Measurements from ENCODE around the gene SERHL2. TPM values are rescaled to one million over a fixed set of nuclear protein-coding genes. Genes with fewer than 3 reads are reported as not detected.
"Not testable (repeated sequence)": the region's sequence is repeated elsewhere in the genome, so short reads cannot be mapped to it uniquely, and the experiment has no call there.

Gene SERHL2
- total RNA-seq, 4 donors from 2014 or later, result 0.84 to 13.4 (median 1.7) TPM; not detected in 1

DNA sequence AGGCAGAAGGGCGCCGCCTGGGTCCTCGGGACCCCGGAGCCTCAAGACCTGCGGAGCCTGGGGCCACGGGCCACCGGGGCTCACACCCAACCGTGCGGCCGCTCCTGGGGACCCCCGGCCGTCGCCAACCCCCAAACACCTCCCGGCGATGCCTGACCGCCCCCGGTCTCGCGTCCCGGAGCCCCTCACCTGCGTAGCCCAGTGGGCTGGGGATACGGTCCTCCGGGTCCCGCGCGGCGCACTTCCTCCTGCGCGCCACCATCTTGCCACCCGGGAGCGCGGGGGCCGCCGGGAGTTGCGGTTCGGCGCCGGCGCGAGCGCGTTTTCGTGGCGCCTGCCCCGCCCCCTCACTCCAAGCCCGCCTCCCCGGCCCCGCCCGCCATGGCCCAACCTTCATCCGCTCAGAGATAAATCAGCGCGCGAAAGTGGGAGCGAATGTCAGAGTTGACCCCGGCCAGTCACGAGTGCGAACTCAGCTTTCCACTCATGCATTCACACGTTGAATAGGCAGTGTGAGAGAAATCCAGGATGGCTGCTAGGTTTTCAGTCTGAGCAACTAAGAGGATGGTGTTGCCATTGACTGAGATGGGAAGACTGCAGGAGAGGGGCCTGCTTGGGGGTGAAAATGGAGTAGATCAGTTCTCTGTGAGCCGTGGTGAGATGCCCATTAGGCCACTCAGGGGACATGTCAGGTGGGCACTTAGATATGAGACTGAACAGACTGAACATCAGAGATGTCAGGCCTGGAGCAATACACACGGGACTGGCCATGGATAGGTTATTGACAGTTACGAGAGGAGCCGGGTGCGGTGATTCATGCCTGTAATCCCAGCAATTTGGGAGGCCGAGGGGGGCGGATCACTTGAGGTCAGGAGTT, 34.0 kb upstream of the SERHL2 start, which contains the start of gene RRP7A:
RRP7A (minus strand) TSS at position 272 of the 877 bp plus-strand sequence; CDS start at position 262, 10 bp downstream.
- Histone ChIP-seq H3K36me3 (peaks cover 0 to 4% of the 10 kb centered on the region in 2 donors), H3K4me3 (peak within 1 kb of the TSS; percentile 83 to 99 (median 92)), H3K9me3 (no peaks in the 10 kb centered on the region), H3K27me3 (no peaks in the 10 kb centered on the region), H3K27ac (peak within 1 kb of the TSS; percentile 80 to 87 (median 85)), H3K4me1 (peaks cover 4 to 6% of the 10 kb centered on the region in 2 donors)
- ATAC-seq (peak; percentile 89 to 94), DNase-seq (peak; percentile 37 to 65)
- intact Hi-C loops (cut with DNase I; ENCODE audit: low total_unique reads) (no loop called here), in situ Hi-C loops (cut with MboI; ENCODE audit: low sequenced_read_pairs in 4 of 4) (no loop called here)
- TF ChIP-seq POLR2A (IDR thresholded peaks at IDR 0.05), result peak; percentile 76 to 84
- TF ChIP-seq, protein P1, sequence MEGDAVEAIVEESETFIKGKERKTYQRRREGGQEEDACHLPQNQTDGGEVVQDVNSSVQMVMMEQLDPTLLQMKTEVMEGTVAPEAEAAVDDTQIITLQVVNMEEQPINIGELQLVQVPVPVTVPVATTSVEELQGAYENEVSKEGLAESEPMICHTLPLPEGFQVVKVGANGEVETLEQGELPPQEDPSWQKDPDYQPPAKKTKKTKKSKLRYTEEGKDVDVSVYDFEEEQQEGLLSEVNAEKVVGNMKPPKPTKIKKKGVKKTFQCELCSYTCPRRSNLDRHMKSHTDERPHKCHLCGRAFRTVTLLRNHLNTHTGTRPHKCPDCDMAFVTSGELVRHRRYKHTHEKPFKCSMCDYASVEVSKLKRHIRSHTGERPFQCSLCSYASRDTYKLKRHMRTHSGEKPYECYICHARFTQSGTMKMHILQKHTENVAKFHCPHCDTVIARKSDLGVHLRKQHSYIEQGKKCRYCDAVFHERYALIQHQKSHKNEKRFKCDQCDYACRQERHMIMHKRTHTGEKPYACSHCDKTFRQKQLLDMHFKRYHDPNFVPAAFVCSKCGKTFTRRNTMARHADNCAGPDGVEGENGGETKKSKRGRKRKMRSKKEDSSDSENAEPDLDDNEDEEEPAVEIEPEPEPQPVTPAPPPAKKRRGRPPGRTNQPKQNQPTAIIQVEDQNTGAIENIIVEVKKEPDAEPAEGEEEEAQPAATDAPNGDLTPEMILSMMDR (IDR thresholded peaks at IDR 0.05 in 4 of 5, conservative IDR thresholded peaks at IDR 0.05 in 1 of 5), result no peak

- intact Hi-C loops (cut with DNase I; ENCODE audit: low total_unique reads), result no loop called here
- no peak for ATAC-seq
- Histone ChIP-seq H3K4me3 (no peak overlapping the region), H3K4me1 (peaks cover 4 to 6% of the 10 kb centered on the region in 2 donors), H3K27ac (no peak overlapping the region), H3K27me3 (no peaks in the 10 kb centered on the region), H3K36me3 (no peaks in the 10 kb centered on the region), H3K9me3 (no peaks in the 10 kb centered on the region)
- DNase-seq, result no peak
- in situ Hi-C loops (cut with MboI; ENCODE audit: low sequenced_read_pairs in 4 of 4), result no loop called here
- no peak for TF ChIP-seq POLR2A (IDR thresholded peaks at IDR 0.05)
- TF ChIP-seq, protein P1 (IDR thresholded peaks at IDR 0.05 in 4 of 5, conservative IDR thresholded peaks at IDR 0.05 in 1 of 5), result no peak
Observed at GRCh38 chr22:42521228-42521546, 32.6 kb upstream of the SERHL2 start.

GRCh38 chr22:42522546-42522945, 31.2 kb upstream of the SERHL2 start:
- H3K27me3 ChIP-seq, result no peaks in the 10 kb centered on the region
- peaks cover 4 to 6% of the 10 kb centered on the region in 2 donors for H3K4me1 ChIP-seq
- TF ChIP-seq, protein P1 (IDR thresholded peaks at IDR 0.05 in 4 of 5, conservative IDR thresholded peaks at IDR 0.05 in 1 of 5), result no peak
- TF ChIP-seq POLR2A (IDR thresholded peaks at IDR 0.05), result no peak
- no peak overlapping the region for H3K4me3 ChIP-seq
- intact Hi-C loops (cut with DNase I; ENCODE audit: low total_unique reads), result no loop called here
- in situ Hi-C loops (cut with MboI; ENCODE audit: low sequenced_read_pairs in 4 of 4), result no loop called here
- H3K9me3 ChIP-seq, result no peaks in the 10 kb centered on the region
- no peak for ATAC-seq
- no peak overlapping the region for H3K27ac ChIP-seq
- no peak for DNase-seq
- H3K36me3 ChIP-seq, result no peaks in the 10 kb centered on the region

- Histone ChIP-seq H3K27ac (no peak overlapping the region), H3K27me3 (peaks cover 0 to 2% (median 0%) of the 10 kb centered on the region in 3 donors), H3K36me3 (no peaks in the 10 kb centered on the region), H3K9me3 (no peaks in the 10 kb centered on the region), H3K4me3 (no peak overlapping the region), H3K4me1 (peaks cover 0 to 3% of the 10 kb centered on the region in 2 donors)
- DNase-seq (no peak), ATAC-seq (no peak)
- in situ Hi-C loops (cut with MboI; ENCODE audit: low sequenced_read_pairs in 4 of 4) (no loop called here), intact Hi-C loops (cut with DNase I; ENCODE audit: low total_unique reads) (no loop called here)
- TF ChIP-seq POLR2A (IDR thresholded peaks at IDR 0.05), result no peak
- TF ChIP-seq, protein P1 (IDR thresholded peaks at IDR 0.05 in 4 of 5, conservative IDR thresholded peaks at IDR 0.05 in 1 of 5), result no peak
Observed at GRCh38 chr22:42528591-42529307, 25.0 kb upstream of the SERHL2 start.

- H3K4me1 ChIP-seq; H3K36me3 ChIP-seq; H3K27ac ChIP-seq; H3K9me3 ChIP-seq; in situ Hi-C loops (cut with MboI; ENCODE audit: low sequenced_read_pairs in 4 of 4); ATAC-seq; intact Hi-C loops (cut with DNase I; ENCODE audit: low total_unique reads); H3K4me3 ChIP-seq; DNase-seq; H3K27me3 ChIP-seq: not testable (repeated sequence)
Observed at GRCh38 chr22:42529435-42529834, 24.3 kb upstream of the SERHL2 start.

DNA sequence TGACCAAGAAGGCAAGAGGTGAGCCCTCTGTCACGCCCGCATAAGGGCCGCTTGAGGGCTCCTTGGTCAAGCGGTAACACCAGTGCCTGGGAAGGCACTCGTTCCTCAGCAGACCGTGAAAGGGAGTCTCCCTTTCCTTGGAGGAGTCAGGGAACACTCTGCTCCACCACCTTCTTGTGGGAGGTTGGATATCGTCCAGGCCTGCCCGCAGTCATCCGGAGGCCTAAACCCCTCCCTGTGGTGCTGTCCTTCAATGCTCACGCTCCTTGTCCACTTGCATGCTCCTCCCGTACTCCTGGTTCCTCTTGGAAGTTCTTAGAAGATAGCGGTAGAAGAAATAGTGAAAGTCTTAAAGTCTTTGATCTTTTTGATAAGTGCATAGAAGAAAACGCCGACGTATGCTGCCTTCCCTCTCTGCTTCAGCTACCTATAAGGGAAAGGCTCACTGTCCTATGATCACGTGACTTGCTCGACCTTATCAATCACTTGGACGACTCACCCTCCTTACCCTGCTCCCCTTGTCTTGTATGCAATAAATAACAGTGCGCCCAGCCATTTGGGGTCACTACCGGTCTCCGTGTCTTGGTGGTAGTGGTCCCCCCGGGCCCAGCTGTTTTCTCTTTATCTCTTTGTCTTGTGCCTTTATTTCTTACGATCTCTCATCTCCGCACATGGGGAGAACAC, 22.2 kb upstream of the SERHL2 start:
- H3K4me1 ChIP-seq; H3K9me3 ChIP-seq; H3K4me3 ChIP-seq; H3K27me3 ChIP-seq; DNase-seq; H3K36me3 ChIP-seq; H3K27ac ChIP-seq; in situ Hi-C loops (cut with MboI; ENCODE audit: low sequenced_read_pairs in 4 of 4); ATAC-seq: not testable (repeated sequence)
- intact Hi-C loops (cut with DNase I; ENCODE audit: low total_unique reads), result loop anchor here (2.0 to 10.0 kb wide), 2 partner anchors 21 to 83 kb away; partner anchors contain the start of genes POLDIP3 and SERHL2
